HG02885 (cell line): ENCODE measurements around the gene LGALSL.

Experiments
- ATAC-seq: cut with Tn5 transposase; IDR thresholded peaks from one replicate; pipeline ENCODE4 v1.9.1; 2021; ENCODE audit warnings: mild to moderate bottlenecking; ENCODE audit not compliant: unreplicated experiment, poor library complexity

The LGALSL gene

DNA sequence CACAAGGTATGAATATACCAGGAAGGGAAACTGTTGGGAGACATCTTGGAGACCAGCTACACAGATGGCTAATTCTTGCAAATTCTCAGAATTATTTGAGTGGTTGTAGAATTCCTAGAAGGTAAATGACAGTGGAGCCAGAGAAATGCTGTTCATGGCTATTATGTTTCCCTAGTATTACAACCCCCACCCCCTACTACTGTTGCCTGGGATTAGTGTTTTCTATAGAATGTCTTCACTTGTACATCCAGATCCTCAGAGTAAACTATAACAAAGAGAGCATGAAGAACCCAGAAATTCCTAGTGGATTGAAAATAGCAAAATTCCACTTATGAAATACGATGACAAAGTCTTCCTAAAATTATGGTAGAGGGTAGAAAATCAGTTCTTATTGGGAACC, 15.3 kb downstream of the LGALSL start:
- ATAC-seq = no peak

DNA sequence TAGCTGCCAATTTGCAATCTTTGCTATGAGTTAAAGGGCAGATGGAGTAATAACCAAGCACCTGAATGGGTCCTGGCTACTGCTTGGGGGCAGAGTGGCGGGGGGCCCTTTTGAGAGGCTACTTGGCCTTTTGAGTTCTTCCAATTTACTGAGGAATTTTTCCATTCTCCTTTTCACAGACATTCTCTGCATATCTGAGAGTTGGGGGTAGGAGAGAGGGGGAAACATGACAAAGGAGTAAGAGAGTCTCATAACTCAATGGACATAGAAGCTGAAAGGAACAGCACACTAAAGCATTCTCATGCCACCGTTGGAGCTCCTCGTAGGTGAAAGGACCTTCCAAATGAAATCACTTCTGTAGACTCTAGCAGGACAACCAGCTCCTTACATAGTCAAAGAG, 16.1 kb downstream of the LGALSL start:
- ATAC-seq = no peak

DNA sequence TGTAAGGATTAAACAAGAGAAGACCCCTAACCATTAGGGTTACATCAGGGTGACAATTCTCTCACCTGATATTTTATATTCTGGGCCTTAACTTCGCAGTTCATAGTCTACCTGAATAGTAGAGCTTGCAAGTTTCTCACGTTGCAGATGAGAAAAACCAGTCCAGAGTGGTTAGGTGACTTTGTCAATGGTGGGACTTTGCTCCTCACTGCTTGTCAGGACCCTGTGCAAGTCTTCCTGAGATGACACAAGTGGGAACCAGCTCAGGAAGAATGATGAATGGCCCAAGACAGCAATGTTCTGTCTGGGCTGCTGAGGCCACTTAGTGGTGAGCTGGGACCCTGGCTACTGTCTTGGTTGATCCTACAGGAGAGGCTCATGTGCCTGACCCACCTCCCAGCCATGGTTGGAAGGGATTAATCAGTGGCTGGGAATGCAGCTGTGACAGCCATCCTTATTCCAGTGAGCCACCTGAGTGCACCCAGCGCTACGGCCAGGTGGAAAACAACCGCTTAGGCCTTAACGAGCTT, 16.9 kb downstream of the LGALSL start:
- no peak for ATAC-seq

DNA sequence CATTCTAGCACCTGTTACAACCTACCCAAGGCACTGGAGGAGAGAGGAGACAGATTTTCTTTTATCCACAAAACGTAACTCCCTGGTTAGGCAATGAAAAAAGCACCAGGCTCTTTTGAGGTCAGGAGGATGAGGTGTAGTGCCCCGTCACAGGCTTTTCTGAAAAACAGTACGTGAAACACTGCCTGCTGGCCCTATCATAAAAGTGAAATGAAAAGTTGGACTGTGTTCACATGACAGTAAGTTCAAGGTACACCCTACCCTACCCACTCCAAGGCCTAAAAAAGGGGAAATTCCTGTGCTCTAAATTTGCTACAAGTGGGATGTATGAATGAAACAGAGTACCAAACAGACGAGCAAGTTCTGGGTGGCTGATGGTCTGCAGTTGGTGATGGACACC, 17.6 kb downstream of the LGALSL start:
- ATAC-seq = no peak

DNA sequence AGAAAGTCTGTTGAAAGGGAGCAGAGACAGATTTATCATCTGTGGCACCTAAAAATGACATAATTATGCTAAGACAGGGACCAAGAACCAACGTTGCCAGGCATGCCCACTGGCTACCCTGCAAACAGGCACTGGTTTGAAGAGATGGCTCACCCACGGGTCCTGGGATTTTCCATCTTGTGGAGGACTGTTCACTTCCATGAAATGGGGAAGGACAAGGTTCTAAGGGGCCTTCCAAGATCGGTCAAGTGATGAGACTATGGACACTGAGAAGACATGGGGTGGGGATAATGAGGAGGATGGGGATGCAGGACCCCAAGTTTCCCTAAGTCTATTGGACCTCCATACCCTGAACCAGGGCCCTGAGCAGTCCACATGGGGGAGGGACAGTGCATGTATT, 18.9 kb downstream of the LGALSL start:
- no peak for ATAC-seq

DNA sequence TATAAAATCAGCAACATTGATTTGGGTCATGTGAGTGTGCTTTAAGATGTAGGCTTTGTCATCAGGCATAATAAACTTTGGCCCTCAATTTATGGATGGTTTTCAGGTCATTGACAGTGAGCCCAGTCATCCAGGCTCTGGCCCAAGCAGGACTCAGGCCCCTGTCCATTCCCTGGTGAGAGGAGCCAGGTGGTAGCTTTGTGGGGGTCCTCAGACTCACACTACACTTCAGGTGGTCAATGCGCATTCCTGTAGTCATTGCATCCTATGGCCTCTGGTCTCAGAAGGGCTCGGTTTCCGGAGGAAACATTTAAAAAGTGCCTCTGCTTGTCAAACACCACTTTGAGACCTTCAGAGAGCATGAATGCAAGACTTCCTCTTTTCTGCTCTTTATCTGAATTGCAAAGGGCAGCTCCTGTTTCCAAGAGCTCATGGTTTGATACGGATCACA, 20.2 kb downstream of the LGALSL start:
- ATAC-seq = peak; percentile 66

DNA sequence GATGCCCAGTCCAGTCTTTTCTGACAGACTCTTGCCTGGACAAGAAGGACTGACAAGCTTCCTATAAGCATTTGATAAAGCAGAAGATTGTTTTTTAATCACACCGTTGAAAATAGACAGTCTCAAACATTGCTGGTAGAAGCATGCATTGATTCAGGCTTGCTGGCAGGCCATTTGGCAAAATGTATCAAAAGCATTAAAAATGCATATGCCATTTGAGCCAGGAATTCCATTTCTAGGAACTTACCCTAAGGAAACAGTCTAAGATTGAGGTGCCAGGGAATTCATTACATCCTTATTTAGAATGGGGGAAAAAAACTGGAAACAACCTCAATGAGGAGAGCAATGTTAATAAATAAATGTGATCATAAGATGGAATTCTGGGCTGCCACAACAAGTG, 20.7 kb downstream of the LGALSL start:
- ATAC-seq = no peak

DNA sequence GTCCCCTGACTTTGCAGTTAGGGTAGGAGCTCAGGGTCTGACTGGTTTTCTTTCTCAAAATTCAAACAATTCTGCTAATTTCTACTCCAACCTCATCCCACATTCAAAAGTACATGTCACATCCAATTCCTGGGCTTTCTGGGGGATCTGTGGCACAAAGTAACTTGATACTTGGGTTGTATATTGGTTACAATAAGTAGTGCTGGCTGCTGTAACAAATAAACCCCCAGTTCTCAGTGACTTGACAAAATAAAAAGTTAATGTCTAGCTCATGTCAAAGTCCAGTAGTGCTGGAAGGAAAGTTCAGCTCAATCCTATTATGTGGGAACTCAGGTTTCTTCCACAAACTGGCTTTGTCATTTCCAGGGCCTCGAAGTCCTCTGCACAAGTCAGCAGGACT, 23.1 kb downstream of the LGALSL start:
- ATAC-seq = no peak

DNA sequence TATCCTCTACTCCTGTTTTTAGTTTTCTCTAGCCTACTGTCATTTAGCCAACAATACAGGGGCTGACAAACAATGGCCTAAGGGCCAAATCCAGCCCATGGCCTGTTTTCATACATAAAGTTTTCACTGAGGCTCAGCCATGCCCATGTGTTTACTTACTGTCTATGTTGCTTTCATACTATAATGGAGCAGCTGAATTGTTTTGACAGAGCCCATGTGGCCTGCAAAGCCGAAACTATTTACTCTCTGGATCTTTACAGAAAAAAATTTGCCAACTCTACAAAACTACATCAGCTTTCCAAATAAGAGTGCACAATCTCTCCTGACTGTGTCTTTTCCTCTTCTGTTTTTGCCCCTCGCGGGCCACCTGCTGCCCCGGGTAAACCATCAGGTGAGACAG, 24.0 kb downstream of the LGALSL start:
- ATAC-seq = no peak

DNA sequence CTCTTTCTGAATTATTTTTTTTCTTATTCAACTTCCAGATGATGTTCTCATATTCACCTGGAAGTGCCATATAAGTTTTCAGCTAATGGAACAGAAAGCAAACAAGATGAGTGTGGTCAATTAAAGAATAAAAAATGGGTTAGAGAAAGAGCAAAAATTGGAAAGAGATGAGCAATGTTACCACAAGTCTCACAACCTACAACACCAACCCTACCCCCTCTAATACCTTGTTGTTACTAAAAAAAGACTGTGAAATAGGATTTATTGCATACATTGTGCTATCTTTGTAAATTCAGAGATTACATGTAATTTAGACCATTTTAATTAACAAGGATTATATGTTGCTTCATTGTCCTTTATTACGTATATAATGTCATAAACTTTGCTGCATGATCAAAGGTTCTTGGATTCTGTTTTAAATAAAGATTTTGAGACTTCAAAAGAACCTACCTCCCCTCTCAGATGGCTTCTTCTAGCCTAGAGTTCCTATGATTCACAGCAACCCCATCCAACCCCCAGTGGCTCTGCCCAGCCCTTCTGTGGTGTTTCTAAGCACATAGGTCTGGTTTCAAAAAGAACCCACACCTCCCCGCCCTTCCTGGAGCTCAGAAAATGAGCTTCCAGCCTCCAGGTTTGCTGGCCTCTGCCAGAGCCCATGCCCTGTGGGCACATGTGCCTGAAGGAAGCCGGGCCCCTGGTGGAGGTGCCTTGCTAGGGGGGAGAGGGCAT, 24.7 kb downstream of the LGALSL start:
- ATAC-seq = no peak

DNA sequence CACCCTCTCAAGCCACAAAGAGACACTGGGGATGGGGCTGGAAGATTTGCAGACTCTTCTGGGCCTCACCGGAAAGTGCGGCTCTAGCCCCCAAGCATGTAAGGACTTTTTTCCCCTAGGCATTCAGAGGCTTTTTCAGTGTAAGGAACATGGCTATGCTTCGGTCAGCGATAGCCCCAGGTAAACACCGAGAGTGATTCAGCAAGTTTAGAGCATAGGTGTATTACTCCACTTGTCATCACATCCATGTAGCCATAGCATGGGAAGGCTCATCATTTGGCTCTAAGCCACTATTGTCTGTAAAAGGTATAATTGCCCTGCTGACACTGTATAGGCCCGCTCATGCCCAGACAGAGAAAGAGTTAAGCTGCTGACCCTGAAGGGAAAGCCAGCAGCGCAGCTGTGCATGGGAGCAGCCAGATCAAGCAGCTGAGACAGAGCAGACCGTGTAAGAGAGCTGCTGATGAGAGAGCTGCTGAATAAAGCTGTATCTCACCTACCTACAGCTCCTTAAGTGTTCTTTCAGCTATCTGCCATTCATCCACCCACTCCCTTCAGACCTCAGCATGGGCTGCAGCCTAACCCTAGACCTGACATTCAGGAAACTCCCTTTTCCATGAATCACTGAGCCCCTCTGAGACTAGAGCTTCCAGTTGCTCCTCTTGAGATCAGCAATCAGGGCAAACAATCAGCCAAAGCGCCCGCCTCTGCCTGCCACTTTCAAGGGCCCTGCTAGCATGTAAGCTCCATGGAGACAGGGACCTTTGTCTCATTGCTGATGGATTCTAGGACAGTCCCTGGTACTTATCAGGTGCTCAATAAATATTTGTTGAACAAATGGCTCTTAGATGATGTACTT, 25.5 kb downstream of the LGALSL start:
- ATAC-seq = no peak

DNA sequence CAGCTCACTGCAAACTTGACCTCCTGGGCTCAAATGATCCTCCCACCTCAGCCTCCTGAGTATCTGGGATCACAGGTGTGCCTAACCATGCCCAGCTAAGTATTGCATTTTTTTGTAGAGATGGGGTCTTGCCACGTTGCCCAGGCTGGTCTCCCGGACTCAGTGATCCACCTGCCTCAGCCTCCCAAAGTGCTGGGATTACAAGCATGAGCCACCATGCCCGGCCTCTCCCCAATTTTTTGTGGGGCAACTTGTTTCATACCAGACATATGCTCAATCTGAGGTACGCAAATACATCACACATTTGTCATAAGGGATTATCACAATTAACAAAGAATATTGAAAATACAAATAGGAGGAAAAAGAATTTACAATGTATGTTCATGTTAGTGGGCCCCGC, 27.7 kb downstream of the LGALSL start:
- ATAC-seq = no peak

DNA sequence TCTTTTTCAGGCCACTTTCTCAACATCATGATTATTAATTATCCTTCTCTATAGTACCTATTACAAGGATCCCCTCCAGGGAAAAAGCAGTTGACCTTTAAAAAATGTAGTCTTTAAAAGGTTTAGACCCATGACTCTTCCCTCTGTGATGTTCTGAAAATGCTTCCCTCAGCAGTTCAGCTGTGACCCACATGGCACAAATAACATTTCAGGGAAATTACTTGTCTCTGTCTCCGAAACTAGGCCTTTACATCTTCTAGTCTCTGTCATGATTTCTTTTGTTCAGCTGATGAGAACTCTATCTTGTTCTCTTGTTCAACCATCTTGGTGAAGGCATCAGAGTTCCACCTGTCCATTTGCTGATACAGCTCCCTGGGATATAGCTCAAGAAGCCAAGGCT, 28.3 kb downstream of the LGALSL start:
- ATAC-seq = no peak

DNA sequence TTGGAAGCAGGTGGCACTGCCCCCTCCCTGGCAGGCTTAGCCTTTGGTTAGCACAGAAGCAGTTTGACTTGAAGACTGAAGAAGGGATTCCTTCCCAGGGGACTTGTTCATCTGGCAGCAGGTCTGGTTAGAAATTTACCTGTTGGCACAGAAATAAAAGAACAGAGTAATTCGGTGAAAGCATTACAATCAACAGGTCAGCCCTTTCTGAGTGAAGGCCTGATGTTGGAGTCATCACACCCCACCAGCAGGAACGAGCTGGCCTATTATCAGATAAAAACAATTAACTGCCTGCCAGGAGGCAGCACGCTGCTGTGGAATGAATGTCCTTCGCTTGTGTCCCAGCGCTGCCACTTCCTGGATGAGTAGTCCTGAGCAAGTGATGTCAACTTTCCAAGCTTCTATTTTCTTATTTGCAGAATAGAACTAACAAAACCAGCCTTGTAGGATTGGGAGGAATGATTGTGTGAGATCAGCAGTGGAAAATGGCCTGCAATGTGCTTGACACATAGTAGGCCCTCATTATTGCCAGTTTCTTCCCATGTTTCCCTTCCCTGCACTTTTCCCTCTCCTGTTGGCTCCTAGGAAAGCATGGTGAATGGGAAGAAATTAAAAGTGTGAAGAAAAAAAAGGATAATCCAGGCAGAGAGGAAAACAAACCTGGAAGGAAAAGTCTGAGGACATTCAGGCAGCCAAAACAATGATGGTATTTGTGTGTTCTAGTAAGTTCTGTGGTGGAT, 29.0 kb downstream of the LGALSL start:
- ATAC-seq = no peak

DNA sequence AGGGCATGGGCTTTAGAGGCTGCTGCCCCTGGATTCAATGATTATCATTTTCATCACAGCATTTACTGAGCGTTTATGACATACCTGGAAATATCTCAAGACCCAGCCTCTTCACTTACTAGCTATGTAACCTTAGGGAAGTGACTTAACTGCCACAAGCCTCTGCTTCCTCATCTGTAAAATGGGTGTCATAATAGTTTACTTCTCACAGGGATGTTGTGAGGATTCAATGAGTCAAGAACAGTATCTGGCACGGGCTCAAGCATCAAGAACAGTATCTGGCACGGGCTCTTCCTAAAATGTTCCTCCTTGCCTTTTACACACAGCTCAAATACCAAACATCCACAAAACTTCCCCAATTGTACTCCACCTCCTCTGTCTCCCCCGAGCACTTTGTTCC, 31.4 kb downstream of the LGALSL start:
- no peak for ATAC-seq

DNA sequence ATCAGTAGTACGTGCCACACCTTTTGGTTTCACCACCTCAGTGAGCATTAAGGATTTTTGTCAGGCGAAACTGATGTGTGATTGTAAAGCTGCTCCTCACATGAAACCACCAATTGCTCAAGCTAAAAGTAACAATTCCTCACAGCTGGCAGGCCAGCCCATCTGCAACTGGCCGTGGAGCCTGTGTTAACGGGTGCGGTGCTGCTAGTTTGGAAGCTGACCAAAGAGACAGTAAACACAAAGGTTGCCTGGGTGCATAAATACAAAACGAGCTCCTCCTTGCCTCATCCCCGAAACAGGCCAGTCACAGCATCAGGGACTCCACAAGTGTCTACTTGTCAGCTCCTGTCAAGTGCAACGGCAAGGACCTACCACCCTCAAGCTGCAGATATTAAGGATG, 32.0 kb downstream of the LGALSL start:
- ATAC-seq = no peak

DNA sequence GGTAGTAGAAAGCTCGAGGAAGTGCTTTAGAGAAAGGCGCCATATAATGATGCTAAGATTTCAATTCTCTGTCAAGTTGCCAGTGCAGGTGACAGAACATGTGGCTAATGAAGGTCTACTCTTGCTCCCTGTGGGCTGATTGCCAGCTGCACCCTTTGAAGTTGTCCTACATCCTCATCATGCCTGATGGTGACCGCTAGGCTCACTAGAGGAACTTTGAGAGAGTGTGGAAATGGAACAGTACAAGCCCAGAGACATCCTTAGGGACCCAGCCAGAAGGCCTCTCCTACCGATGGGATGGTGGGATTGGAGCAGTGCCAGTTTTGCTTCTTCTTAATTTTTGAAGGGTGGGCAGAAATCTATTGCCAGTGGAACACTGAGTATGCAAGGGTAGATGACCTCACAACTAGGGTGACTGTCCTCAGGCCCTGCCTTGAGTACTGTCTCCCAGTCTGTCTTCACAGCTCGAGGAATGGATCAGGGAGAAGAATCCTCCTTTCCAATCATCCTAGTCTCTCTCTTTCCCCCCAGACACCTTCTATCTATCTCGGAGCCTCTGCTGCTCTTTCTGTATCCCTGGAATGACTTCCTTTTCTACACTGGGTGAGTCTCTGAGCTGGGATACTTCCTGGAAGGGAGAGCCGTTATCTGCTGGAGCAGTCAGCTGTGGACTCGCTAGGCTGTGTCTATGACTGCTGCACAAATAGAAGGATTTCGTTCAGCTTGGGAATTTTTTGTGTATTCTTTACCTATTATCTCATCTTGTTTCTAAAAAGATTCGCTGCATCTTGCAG, 33.5 kb downstream of the LGALSL start:
- no peak for ATAC-seq

DNA sequence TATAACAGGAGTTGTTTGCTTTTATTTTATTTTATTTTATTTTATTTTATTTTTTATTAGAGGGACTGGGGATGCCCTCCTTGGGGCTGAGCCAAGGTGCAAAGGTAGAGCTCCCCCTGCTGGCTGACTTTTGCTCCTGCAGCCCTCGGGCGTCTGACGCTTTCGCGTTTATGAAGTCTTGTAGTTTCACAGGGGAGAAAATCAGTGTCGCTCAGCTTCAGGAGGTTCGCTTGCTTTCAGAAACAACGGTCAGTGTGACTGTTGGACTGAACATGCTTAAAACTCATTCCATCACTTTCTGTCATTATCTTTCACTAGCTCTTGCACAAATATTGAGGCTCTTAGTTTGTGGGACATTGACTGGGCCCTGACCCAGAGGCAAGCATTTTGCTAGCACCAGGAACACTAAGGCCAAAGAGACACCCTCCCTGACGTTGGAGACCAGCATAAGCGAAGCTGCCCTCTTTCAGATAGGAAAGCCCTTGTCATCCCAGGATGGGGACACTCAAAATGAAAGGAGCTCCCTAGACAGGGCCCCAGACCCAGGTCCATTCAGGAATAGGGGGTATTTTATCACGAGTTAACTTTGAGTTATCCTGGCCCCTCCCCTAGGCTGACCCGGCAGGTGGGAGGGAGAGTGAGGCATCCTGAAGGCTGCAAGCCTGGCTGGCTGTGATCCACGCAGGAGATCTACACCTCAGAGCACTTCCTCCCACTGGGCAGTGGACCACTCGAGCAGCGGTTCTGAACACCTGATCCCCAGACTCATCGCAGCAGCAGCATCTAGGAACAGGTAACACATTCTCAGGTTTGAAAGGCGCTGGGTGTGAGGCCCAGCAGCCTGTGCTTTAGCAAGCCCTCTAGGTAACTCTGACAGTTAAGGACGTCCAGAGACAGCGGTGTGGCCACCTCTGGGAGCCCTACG, 34.4 kb downstream of the LGALSL start:
- peak; percentile 70 for ATAC-seq
